Chondrocyte (in vitro differentiated cells): ENCODE data around the gene CRB1. TPM values are rescaled to one million over a fixed set of nuclear protein-coding genes. Genes with fewer than 3 reads are reported as not detected.

ENCODE experiments used
- DNase-seq: peaks from one replicate; pipeline ENCODE4 v3.0.0; 2021; ENCODE audit warnings: mixed read lengths, low spot score
- H3K27ac Mint-ChIP-seq: one replicate; pipeline ENCODE4 v1.8.0; 2021; ENCODE audit warnings: mild to moderate bottlenecking, moderate library complexity, mixed read lengths; ENCODE audit not compliant: unreplicated experiment
- H3K27me3 Mint-ChIP-seq: 2 replicates; pipeline ENCODE4 v1.8.0; 2021; ENCODE audit warnings: low read depth, mixed read lengths
- H3K36me3 Mint-ChIP-seq: 2 replicates; pipeline ENCODE4 v1.8.0; 2021; ENCODE audit warnings: low read depth, mixed read lengths
- H3K4me1 Mint-ChIP-seq: 2 replicates; pipeline ENCODE4 v1.8.0; 2021; ENCODE audit warnings: low read depth, mild to moderate bottlenecking, mixed read lengths
- H3K4me3 Mint-ChIP-seq: one replicate; pipeline ENCODE4 v1.8.0; 2021; ENCODE audit warnings: mild to moderate bottlenecking, moderate library complexity, mixed read lengths; ENCODE audit not compliant: unreplicated experiment
- H3K9me3 Mint-ChIP-seq: 2 replicates; pipeline ENCODE4 v1.8.0; 2021; ENCODE audit warnings: low read depth, mixed read lengths
- total RNA-seq: library from RNA; stranded (reverse); gene quantifications from 3 replicates; pipeline ENCODE4 v1.2.1, GENCODE V29; 2021
- TF ChIP-seq, protein P1 (sequence below): fragments of 200-600 bp; sonication (generic); IDR thresholded peaks from 2 replicates; pipeline ENCODE4 v1.5.0; 2021; ENCODE audit warnings: antibody characterized with exemption, mild to moderate bottlenecking, moderate library complexity

CRB1 gene
- total RNA-seq, 1 donor from 2014 or later = not detected

DNA sequence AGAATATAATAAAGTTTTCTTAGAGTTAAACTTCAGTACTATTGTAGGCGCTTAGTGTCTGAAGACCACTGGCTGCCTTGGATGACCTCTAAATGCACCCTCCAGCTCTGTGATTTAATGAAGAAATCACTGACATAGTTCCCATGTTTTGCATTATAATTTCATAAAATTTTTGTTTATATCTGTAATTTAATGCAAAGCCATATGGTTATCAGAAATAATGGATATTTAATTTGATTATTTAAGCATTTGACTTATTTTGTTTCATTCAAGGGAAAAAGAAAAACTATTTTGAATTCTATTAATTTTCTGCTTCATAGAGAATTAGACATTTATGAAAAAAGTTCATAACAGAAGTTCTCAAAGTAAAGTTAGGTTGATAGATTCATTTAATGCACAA is 18.6 kb downstream of the CRB1 start:
- H3K27me3 Mint-ChIP-seq = peaks cover 20% of the 10 kb centered on the region
- H3K4me3 Mint-ChIP-seq = no peak overlapping the region
- TF ChIP-seq, protein P1, sequence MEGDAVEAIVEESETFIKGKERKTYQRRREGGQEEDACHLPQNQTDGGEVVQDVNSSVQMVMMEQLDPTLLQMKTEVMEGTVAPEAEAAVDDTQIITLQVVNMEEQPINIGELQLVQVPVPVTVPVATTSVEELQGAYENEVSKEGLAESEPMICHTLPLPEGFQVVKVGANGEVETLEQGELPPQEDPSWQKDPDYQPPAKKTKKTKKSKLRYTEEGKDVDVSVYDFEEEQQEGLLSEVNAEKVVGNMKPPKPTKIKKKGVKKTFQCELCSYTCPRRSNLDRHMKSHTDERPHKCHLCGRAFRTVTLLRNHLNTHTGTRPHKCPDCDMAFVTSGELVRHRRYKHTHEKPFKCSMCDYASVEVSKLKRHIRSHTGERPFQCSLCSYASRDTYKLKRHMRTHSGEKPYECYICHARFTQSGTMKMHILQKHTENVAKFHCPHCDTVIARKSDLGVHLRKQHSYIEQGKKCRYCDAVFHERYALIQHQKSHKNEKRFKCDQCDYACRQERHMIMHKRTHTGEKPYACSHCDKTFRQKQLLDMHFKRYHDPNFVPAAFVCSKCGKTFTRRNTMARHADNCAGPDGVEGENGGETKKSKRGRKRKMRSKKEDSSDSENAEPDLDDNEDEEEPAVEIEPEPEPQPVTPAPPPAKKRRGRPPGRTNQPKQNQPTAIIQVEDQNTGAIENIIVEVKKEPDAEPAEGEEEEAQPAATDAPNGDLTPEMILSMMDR = no peak
- no peaks in the 10 kb centered on the region for H3K36me3 Mint-ChIP-seq
- H3K9me3 Mint-ChIP-seq = no peaks in the 10 kb centered on the region
- no peak overlapping the region for H3K27ac Mint-ChIP-seq
- no peak for DNase-seq
- no peaks in the 10 kb centered on the region for H3K4me1 Mint-ChIP-seq

- no peak overlapping the region for H3K27ac Mint-ChIP-seq
- no peaks in the 10 kb centered on the region for H3K4me1 Mint-ChIP-seq
- H3K36me3 Mint-ChIP-seq = no peaks in the 10 kb centered on the region
- peaks cover 1% of the 10 kb centered on the region for H3K9me3 Mint-ChIP-seq
- no peak for DNase-seq
- no peak overlapping the region for H3K4me3 Mint-ChIP-seq
- TF ChIP-seq, protein P1 = no peak
- peaks cover 26% of the 10 kb centered on the region for H3K27me3 Mint-ChIP-seq
Measured at GRCh38 chr1:197287863-197288262, 19.8 kb downstream of the CRB1 start.

- no peak overlapping the region for H3K4me3 Mint-ChIP-seq
- no peaks in the 10 kb centered on the region for H3K36me3 Mint-ChIP-seq
- TF ChIP-seq, protein P1 = no peak
- H3K27ac Mint-ChIP-seq = no peak overlapping the region
- peaks cover 3% of the 10 kb centered on the region for H3K4me1 Mint-ChIP-seq
- no peaks in the 10 kb centered on the region for H3K9me3 Mint-ChIP-seq
- peaks cover 6% of the 10 kb centered on the region for H3K27me3 Mint-ChIP-seq
- no peak for DNase-seq
Measured at GRCh38 chr1:197302775-197303174, 34.7 kb downstream of the CRB1 start.

- TF ChIP-seq, protein P1 = no peak
- no peak overlapping the region for H3K4me3 Mint-ChIP-seq
- no peak overlapping the region for H3K27ac Mint-ChIP-seq
- peaks cover 3% of the 10 kb centered on the region for H3K4me1 Mint-ChIP-seq
- no peaks in the 10 kb centered on the region for H3K36me3 Mint-ChIP-seq
- no peak for DNase-seq
- no peaks in the 10 kb centered on the region for H3K9me3 Mint-ChIP-seq
- H3K27me3 Mint-ChIP-seq = no peaks in the 10 kb centered on the region
Measured at GRCh38 chr1:197303463-197303862, 35.4 kb downstream of the CRB1 start.

DNA sequence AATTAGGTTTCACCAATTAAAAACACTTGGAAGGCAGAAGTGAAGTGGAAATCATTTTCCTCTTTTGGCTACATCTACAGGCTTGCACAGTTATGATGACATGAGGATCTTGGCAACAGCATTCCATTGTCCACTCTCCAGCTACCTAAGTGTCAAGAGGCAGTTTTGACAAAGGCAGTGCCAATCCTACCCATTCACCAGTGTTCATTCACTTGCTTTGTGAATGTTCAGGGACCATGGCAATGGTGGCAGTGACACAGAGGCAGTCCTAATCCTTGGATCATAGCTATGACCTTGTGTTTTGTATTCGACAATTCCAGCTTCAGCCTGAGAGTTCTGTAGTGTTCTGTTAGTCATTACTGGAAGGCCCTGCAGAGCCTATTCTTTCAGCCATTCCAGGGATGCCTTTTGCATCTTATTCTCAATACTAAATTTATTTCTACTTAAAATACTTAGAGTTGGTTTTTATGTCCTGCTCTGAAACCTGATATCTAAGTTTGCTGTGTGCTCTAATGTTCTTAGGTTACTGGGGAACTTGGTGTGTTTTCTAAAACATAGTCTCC is 36.7 kb downstream of the CRB1 start:
- DNase-seq = no peak
- H3K27me3 Mint-ChIP-seq = no peaks in the 10 kb centered on the region
- TF ChIP-seq, protein P1 = no peak
- H3K36me3 Mint-ChIP-seq = no peaks in the 10 kb centered on the region
- H3K9me3 Mint-ChIP-seq = no peaks in the 10 kb centered on the region
- H3K27ac Mint-ChIP-seq = no peak overlapping the region
- no peak overlapping the region for H3K4me3 Mint-ChIP-seq
- H3K4me1 Mint-ChIP-seq = peaks cover 3% of the 10 kb centered on the region
